Spinal cord (tissue), 10 donors: Measurements from ENCODE around the gene LSMEM2. TPM values are rescaled to one million over a fixed set of nuclear protein-coding genes. Genes with fewer than 3 reads are reported as not detected.

ENCODE experiments used
- DNase-seq, 6 donors: peaks; one replicate each; pipeline versions ENCODE4 v3.0.0 to v3.0.0-alpha.2; 2013 to 2015; ENCODE audit warnings: low spot score in 6 of 6, low read depth in 4 of 6
- H3K27ac ChIP-seq: one replicate; pipeline ENCODE4 v1.5.1; 2013; ENCODE audit warnings: low read depth, low read length, control low read depth
- H3K27me3 ChIP-seq: one replicate; pipeline ENCODE4 v1.6.1; 2013; ENCODE audit warnings: low read length; ENCODE audit not compliant: control insufficient read depth, insufficient read depth
- H3K36me3 ChIP-seq: one replicate; pipeline ENCODE4 v1.6.1; 2013; ENCODE audit warnings: low read length; ENCODE audit not compliant: control insufficient read depth, insufficient read depth
- H3K4me1 ChIP-seq: one replicate; pipeline ENCODE4 v1.6.1; 2013; ENCODE audit warnings: low read length; ENCODE audit not compliant: control insufficient read depth, insufficient read depth
- H3K4me3 ChIP-seq: one replicate; pipeline ENCODE4 v1.5.1; 2013; ENCODE audit warnings: low read depth, low read length, control low read depth
- H3K9me3 ChIP-seq: one replicate; pipeline ENCODE4 v1.6.1; 2013; ENCODE audit warnings: low read length; ENCODE audit not compliant: control insufficient read depth, insufficient read depth
- whole genome bisulfite sequencing: methylation state at CpG from one replicate; pipeline ENCODE4 v1.1.5; 2013; ENCODE audit warnings: missing lambda C conversion rate; ENCODE audit not compliant: insufficient coverage; 5-methylcytosine and 5-hydroxymethylcytosine counted together
- polyA plus RNA-seq, 2 donors: library from polyadenylated mRNA; unstranded; fragments of 120-200 nt; gene quantifications; one replicate each; pipeline ENCODE4 v1.2.1, GENCODE V29; 2013; ENCODE audit not compliant: insufficient read length in 2 of 2
- total RNA-seq, 2 donors: library from RNA; depleted of rRNA in 1 of 2; stranded (reverse); fragments of 120-200 nt in 1 of 2; fragments of >200 nt in 1 of 2; gene quantifications; one replicate each; pipeline versions ENCODE4 v1.2.3 to v1.2.4, GENCODE V29; 2013 to 2014
- donor health status: healthy.

Gene LSMEM2
- total and polyA plus RNA-seq, 4 donors: 0.43 to 1.1 (median 0.44) TPM; not detected in 1

DNA sequence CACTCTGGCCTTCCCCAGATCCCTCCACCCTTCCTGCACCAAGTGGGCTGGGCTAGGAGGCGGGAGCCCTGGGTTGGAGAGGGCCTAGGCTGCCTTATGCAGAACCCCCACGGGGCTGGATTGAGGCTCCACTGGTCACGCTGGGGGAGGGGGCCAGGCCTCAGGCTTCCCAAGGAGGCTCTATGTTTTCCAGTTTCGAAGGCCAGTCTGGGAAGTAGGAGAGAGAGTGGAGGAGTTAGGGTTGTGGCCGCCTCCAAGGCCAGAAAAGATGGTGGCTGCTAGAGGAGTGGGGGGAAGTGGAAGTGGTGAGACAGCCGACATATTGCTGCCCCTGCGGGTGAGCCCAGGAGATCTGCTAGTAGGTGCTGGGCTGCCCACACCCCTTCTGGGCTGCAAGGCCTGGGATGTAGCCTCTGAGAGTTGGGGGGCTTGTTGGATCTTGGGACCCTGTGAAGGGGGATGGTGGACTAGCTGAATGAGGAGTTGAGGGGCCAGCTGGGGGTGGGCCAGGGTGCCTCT is 41.7 kb upstream of the LSMEM2 start:
- peak overlapping the region; percentile 90 for H3K27ac ChIP-seq
- WGBS: 0% methylated on average over 7 of the region's 7 CpGs
- no peaks in the 10 kb centered on the region for H3K27me3 ChIP-seq
- peak in 2 of 6 donors; percentile 55 to 61 for DNase-seq
- H3K9me3 ChIP-seq: no peaks in the 10 kb centered on the region
- H3K4me1 ChIP-seq: peaks cover 83% of the 10 kb centered on the region
- peaks cover 33% of the 10 kb centered on the region for H3K36me3 ChIP-seq
- H3K4me3 ChIP-seq: peak overlapping the region; percentile 77

DNA sequence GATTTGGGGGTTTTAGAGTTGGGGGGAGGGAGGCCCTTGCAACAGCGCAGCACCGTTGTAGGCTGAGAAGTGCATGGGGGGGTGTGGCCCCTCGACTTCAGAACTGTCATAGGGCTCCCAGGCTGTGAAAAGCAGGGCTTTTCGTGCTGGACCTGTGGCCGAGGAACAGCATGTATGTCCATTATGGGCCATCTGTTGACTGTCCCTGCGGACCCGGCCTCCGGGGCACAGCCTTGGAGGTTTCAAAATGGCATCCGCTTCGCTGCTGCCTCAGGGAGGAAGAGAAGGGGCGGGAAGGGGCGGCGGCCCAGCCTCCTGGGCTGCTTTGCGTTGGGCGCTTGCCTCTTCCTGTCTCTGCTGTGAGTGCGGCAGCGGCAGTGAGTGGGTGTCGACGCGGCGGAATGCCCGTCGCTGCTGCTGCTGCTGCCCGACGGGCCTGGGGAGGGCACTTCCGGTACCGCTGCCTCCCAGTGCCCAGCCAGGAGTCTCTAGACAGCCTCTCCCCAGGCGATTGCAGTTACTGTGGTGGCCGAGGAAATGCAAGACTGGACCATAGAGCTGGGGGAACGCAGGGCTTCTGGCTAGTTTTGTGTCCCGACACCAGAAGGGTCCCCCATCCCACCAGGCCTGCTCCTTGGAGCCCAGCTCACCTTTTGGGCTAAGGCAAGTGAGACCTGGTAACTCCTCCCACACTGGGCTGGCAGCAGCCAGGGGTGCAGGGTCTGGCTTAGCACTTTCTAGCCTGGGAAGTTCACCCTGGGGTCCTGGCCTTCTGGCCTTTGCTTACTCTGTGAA is 40.9 kb upstream of the LSMEM2 start:
- WGBS: 2% methylated on average over 31 of the region's 31 CpGs
- Histone ChIP-seq H3K4me3 (peak overlapping the region; percentile 77), H3K27ac (peak overlapping the region; percentile 90), H3K9me3 (no peaks in the 10 kb centered on the region), H3K36me3 (peaks cover 39% of the 10 kb centered on the region), H3K4me1 (peaks cover 87% of the 10 kb centered on the region), H3K27me3 (no peaks in the 10 kb centered on the region)
- peak in 2 of 6 donors; percentile 82 to 86 for DNase-seq

DNA sequence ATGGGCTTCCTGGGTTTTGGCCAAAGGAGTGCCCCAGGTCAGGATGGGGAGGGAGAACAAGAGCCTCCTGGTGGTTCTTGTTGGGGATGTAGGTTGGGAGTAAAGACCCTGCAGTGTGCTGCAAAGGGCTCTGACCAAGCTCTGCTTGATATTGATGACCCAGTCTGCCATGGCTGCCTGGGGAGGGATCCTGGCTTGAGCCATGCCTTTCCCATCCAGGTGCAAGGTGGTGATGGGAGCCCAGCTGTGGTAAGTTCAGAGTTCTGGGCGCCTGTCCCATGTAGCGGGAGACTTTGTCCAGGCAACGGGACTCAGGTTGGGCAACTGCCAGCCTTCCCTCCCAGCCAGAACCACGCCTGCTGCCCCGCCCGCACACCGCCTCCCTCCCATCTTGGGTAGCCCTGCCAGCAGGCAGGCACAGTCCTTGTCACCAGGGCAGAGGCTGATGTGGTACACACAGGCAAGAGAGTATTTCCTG is 40.3 kb upstream of the LSMEM2 start:
- no peaks in the 10 kb centered on the region for H3K27me3 ChIP-seq
- peaks cover 45% of the 10 kb centered on the region for H3K36me3 ChIP-seq
- peak overlapping the region; percentile 90 for H3K27ac ChIP-seq
- DNase-seq: peak in 2 of 6 donors; percentile 66 to 71
- no peaks in the 10 kb centered on the region for H3K9me3 ChIP-seq
- 68% methylated on average over 4 of the region's 7 CpGs for WGBS
- peak overlapping the region; percentile 77 for H3K4me3 ChIP-seq
- peaks cover 87% of the 10 kb centered on the region for H3K4me1 ChIP-seq

DNA sequence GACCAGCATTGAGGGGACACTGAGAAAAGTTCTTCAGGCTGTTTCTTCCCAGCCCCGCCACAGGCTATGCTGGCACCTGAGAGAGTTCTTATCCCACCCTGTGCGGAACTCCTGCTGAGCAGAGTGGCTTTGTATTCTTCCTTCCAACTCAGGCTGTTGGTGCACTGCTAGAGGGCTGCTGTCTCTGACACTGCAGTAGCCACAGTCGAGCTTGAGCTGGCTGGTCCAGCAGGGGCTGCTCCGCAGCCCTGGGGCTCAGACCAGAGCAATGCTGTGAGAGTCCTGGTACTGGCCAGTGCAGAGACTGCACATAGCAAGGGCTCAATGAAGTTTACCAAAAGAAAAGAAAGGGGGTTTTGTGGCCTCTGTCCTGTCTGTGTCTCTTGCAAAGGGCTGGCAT is 39.2 kb upstream of the LSMEM2 start:
- Histone ChIP-seq H3K4me3 (no peak overlapping the region), H3K4me1 (peaks cover 90% of the 10 kb centered on the region), H3K27ac (peak overlapping the region; percentile 44), H3K36me3 (peaks cover 48% of the 10 kb centered on the region), H3K9me3 (no peaks in the 10 kb centered on the region), H3K27me3 (no peaks in the 10 kb centered on the region)
- DNase-seq: no peak
- WGBS: 49% methylated on average over 4 of the region's 4 CpGs

DNA sequence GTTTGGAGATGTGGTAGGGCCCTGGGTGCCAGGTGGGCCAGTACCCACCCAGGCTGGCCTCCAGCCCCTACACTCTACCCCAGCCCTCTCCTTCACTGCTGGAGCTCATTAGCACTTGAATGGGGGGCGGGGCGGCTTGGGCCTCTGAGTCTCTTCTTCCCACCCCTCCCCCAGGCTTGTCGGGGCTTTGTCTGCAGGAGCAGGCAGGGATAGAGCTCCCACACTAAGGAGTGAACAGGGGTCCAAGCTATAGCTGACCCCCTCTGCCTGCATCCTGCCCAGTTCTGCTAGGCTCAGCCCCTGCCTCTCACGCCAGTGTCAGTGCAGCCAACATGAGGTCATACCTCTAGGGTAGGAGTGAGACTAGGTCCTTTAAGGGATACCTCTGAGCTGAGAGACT is 37.7 kb upstream of the LSMEM2 start:
- peaks cover 55% of the 10 kb centered on the region for H3K36me3 ChIP-seq
- WGBS: 14% methylated on average over 2 of the region's 4 CpGs
- peak in 2 of 6 donors; percentile 81 to 88 for DNase-seq
- H3K4me3 ChIP-seq: no peak overlapping the region
- H3K27me3 ChIP-seq: no peaks in the 10 kb centered on the region
- peaks cover 94% of the 10 kb centered on the region for H3K4me1 ChIP-seq
- H3K27ac ChIP-seq: peak overlapping the region; percentile 6
- H3K9me3 ChIP-seq: no peaks in the 10 kb centered on the region

DNA sequence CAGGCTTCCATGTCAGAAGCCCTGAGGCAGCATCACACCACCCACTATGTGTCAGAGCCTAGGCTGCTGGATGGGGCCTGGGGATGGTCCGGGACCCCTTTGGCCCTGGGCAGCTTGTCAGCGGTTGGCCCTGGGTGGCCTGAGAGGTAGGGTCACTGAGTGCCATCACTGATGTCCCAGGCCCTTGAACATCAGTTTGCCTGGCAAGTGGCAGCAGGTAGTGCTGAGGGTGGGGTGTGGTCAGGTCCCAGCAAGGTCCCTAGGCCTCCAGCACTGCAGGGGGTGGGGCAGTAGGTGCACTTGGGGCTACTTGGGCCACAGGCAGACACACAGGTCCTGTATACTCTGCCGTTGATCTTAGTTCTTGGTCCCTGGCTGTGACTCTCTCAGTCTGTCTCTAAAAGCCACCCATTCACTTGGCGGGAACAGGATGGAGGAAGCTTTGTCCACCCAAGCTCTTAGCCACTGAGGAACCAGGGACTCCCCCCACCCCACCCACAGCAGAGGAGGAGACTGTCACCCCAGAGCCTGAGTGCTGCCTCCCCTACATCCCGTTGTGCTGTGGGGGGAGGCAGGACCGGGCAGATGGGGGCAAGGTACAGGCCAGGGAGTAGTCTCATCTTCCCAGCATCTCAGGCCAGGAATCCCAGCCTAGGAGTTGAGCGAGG is 37.0 kb upstream of the LSMEM2 start:
- H3K4me3 ChIP-seq: no peak overlapping the region
- no peaks in the 10 kb centered on the region for H3K9me3 ChIP-seq
- peaks cover 95% of the 10 kb centered on the region for H3K4me1 ChIP-seq
- peak overlapping the region; percentile 6 for H3K27ac ChIP-seq
- no peak for DNase-seq
- H3K27me3 ChIP-seq: no peaks in the 10 kb centered on the region
- WGBS: 61% methylated on average over 5 of the region's 7 CpGs
- H3K36me3 ChIP-seq: peaks cover 58% of the 10 kb centered on the region

DNA sequence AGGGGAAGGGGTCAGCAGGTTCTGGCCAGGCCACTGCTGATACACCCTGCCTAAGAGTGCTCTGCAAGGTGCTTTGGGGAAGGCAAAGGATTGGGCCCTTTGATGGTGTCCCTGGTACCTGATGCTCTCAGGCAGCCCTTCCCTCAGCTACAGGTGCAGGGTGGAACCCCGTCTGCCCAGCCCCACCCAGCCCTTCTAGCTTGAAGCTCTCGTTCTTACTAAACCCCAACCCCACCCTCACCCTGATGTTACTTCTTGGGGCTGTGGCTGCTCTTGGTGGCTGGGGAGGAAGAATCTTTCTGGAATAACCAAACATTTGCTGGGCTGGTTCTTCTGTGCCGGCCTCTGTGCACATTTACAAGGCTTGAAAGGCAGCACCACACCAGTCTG is 36.5 kb upstream of the LSMEM2 start:
- peaks cover 60% of the 10 kb centered on the region for H3K36me3 ChIP-seq
- no peak overlapping the region for H3K4me3 ChIP-seq
- no peaks in the 10 kb centered on the region for H3K9me3 ChIP-seq
- H3K27ac ChIP-seq: peak overlapping the region; percentile 6
- H3K27me3 ChIP-seq: no peaks in the 10 kb centered on the region
- H3K4me1 ChIP-seq: peaks cover 94% of the 10 kb centered on the region
- WGBS: 82% methylated on average over 1 of the region's 3 CpGs
- no peak for DNase-seq

DNA sequence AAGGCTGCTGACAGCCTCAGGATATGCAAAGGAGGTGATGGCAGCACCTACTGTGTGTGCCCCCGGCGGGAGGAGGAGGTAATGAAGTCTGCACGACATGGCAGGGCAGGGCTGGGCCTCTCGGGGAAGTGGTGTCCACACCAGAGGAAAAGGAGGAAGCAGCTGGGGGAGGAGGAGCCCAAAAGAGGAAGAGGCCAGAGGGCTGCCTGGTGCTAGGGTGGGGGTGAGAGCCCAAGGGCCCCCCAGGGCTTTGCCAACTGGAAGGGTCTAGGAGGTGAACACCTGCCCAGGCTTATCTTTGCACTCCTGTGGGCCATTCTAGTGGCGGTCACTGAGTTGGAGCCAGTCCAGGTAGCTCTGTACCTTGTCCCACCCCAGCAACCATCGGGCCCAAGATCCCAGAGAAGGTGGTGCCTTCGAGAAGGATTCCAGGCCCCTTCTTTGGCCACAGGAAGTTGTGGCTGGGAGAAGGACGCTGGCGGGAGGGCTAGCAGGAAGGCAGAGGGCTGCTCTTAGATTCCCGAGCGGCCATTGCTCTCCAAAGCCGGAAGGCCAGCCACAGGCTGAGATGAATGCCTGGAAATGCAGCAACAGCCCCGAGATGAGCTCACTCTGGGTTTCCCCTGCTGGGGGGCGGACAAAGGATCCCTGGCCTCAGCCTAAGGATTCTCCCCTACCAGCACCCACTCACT is 35.9 kb upstream of the LSMEM2 start:
- WGBS: 67% methylated on average over 10 of the region's 14 CpGs
- Histone ChIP-seq H3K36me3 (peaks cover 64% of the 10 kb centered on the region), H3K27me3 (no peaks in the 10 kb centered on the region), H3K4me3 (no peak overlapping the region), H3K9me3 (no peaks in the 10 kb centered on the region), H3K4me1 (peaks cover 90% of the 10 kb centered on the region), H3K27ac (peak overlapping the region; percentile 6)
- no peak for DNase-seq

DNA sequence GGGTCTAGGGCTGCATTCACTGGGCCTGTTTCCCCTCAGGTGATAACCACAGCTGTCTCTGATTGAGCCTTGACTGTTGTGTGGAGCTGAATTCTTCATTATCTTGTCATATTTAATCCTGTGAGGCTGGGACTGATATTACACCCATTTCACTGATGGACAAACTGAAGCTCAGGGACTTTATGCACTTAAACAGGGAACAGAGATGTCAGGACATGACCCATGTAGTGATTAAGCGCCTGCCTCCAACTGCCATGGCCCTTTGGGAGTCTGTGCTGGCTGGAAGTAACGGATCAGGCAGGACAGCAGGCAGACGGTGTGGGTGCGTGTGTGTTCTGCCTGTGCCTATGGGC is 35.4 kb upstream of the LSMEM2 start:
- 86% methylated on average over 4 of the region's 4 CpGs for WGBS
- Histone ChIP-seq H3K36me3 (peaks cover 66% of the 10 kb centered on the region), H3K9me3 (no peaks in the 10 kb centered on the region), H3K4me1 (peaks cover 90% of the 10 kb centered on the region), H3K4me3 (no peak overlapping the region), H3K27ac (peak overlapping the region; percentile 6), H3K27me3 (no peaks in the 10 kb centered on the region)
- DNase-seq: no peak
